ENCODE results near the gene FBXW11.

Gene FBXW11

GRCh38 chr5:171827162-171827561 lies 179.3 kb downstream of the FBXW11 start:
- Histone ChIP-seq H3K9me3 (ENCODE audit: control insufficient read depth in 2 of 2, low read length in 2 of 2) (no peaks in the 10 kb centered on the region), H3K27me3 (ENCODE audit: control insufficient read depth in 2 of 2, insufficient read depth in 2 of 2, low read length in 2 of 2) (no peaks in the 10 kb centered on the region), H3K4me3 (ENCODE audit: low read length in 2 of 2) (no peak overlapping the region), H3K36me3 (ENCODE audit: control insufficient read depth in 2 of 2, insufficient read depth in 2 of 2, low read length in 2 of 2) (no peaks in the 10 kb centered on the region), H3K27ac (ENCODE audit: low read depth in 2 of 2, low read length in 2 of 2) (no peak overlapping the region), H3K4me1 (ENCODE audit: control insufficient read depth in 2 of 2, insufficient read depth in 2 of 2, low read length in 2 of 2) (peaks cover 6 to 8% of the 10 kb centered on the region in 2 donors), H3K9ac (ENCODE audit: low read depth in 1 of 2, low read length in 2 of 2) (no peak overlapping the region)

GRCh38 chr5:171826132-171826531 lies 180.3 kb downstream of the FBXW11 start:
- Histone ChIP-seq H3K9ac (ENCODE audit: low read depth in 1 of 2, low read length in 2 of 2) (no peak overlapping the region), H3K4me3 (ENCODE audit: low read length in 2 of 2) (no peak overlapping the region), H3K27ac (ENCODE audit: low read depth in 2 of 2, low read length in 2 of 2) (no peak overlapping the region), H3K27me3 (ENCODE audit: control insufficient read depth in 2 of 2, insufficient read depth in 2 of 2, low read length in 2 of 2) (no peaks in the 10 kb centered on the region), H3K4me1 (ENCODE audit: control insufficient read depth in 2 of 2, insufficient read depth in 2 of 2, low read length in 2 of 2) (peaks cover 6 to 8% of the 10 kb centered on the region in 2 donors), H3K36me3 (ENCODE audit: control insufficient read depth in 2 of 2, insufficient read depth in 2 of 2, low read length in 2 of 2) (no peaks in the 10 kb centered on the region), H3K9me3 (ENCODE audit: control insufficient read depth in 2 of 2, low read length in 2 of 2) (no peaks in the 10 kb centered on the region)

- H3K4me1 ChIP-seq (ENCODE audit: control insufficient read depth in 2 of 2, insufficient read depth in 2 of 2, low read length in 2 of 2) = peaks cover 6 to 8% of the 10 kb centered on the region in 2 donors
- no peaks in the 10 kb centered on the region for H3K9me3 ChIP-seq (ENCODE audit: control insufficient read depth in 2 of 2, low read length in 2 of 2)
- H3K27me3 ChIP-seq (ENCODE audit: control insufficient read depth in 2 of 2, insufficient read depth in 2 of 2, low read length in 2 of 2) = no peaks in the 10 kb centered on the region
These were observed 181.4 kb downstream of the FBXW11 start for GRCh38 chr5:171825051-171825450.

GRCh38 chr5:171823269-171823668 lies 183.2 kb downstream of the FBXW11 start:
- no peak overlapping the region for H3K9ac ChIP-seq (ENCODE audit: low read depth in 1 of 2, low read length in 2 of 2)
- no peaks in the 10 kb centered on the region for H3K36me3 ChIP-seq (ENCODE audit: control insufficient read depth in 2 of 2, insufficient read depth in 2 of 2, low read length in 2 of 2)
- no peaks in the 10 kb centered on the region for H3K9me3 ChIP-seq (ENCODE audit: control insufficient read depth in 2 of 2, low read length in 2 of 2)
- H3K4me1 ChIP-seq (ENCODE audit: control insufficient read depth in 2 of 2, insufficient read depth in 2 of 2, low read length in 2 of 2) = peaks cover 6 to 8% of the 10 kb centered on the region in 2 donors
- no peak overlapping the region for H3K4me3 ChIP-seq (ENCODE audit: low read length in 2 of 2)
- peak overlapping the region; percentile 32 to 68 for H3K27ac ChIP-seq (ENCODE audit: low read depth in 2 of 2, low read length in 2 of 2)
- no peaks in the 10 kb centered on the region for H3K27me3 ChIP-seq (ENCODE audit: control insufficient read depth in 2 of 2, insufficient read depth in 2 of 2, low read length in 2 of 2)

More at GRCh38 chr5:171825051-171825450, 181.4 kb downstream of the FBXW11 start:
- Histone ChIP-seq H3K36me3 (ENCODE audit: control insufficient read depth in 2 of 2, insufficient read depth in 2 of 2, low read length in 2 of 2) (no peaks in the 10 kb centered on the region), H3K9ac (ENCODE audit: low read depth in 1 of 2, low read length in 2 of 2) (no peak overlapping the region), H3K27ac (ENCODE audit: low read depth in 2 of 2, low read length in 2 of 2) (no peak overlapping the region), H3K4me3 (ENCODE audit: low read length in 2 of 2) (no peak overlapping the region)

- H3K36me3 ChIP-seq (ENCODE audit: control insufficient read depth in 2 of 2, insufficient read depth in 2 of 2, low read length in 2 of 2) = no peaks in the 10 kb centered on the region
- H3K9ac ChIP-seq (ENCODE audit: low read depth in 1 of 2, low read length in 2 of 2) = no peak overlapping the region
- no peak overlapping the region for H3K27ac ChIP-seq (ENCODE audit: low read depth in 2 of 2, low read length in 2 of 2)
- no peaks in the 10 kb centered on the region for H3K27me3 ChIP-seq (ENCODE audit: control insufficient read depth in 2 of 2, insufficient read depth in 2 of 2, low read length in 2 of 2)
- H3K9me3 ChIP-seq (ENCODE audit: control insufficient read depth in 2 of 2, low read length in 2 of 2) = no peaks in the 10 kb centered on the region
- no peak overlapping the region for H3K4me3 ChIP-seq (ENCODE audit: low read length in 2 of 2)
- peaks cover 6 to 8% of the 10 kb centered on the region in 2 donors for H3K4me1 ChIP-seq (ENCODE audit: control insufficient read depth in 2 of 2, insufficient read depth in 2 of 2, low read length in 2 of 2)
These were observed 185.2 kb downstream of the FBXW11 start for GRCh38 chr5:171821286-171821685.

- no peak overlapping the region for H3K27ac ChIP-seq (ENCODE audit: low read depth in 2 of 2, low read length in 2 of 2)
- H3K36me3 ChIP-seq (ENCODE audit: control insufficient read depth in 2 of 2, insufficient read depth in 2 of 2, low read length in 2 of 2) = no peaks in the 10 kb centered on the region
- peaks cover 6 to 8% of the 10 kb centered on the region in 2 donors for H3K4me1 ChIP-seq (ENCODE audit: control insufficient read depth in 2 of 2, insufficient read depth in 2 of 2, low read length in 2 of 2)
- no peaks in the 10 kb centered on the region for H3K27me3 ChIP-seq (ENCODE audit: control insufficient read depth in 2 of 2, insufficient read depth in 2 of 2, low read length in 2 of 2)
- no peak overlapping the region for H3K4me3 ChIP-seq (ENCODE audit: low read length in 2 of 2)
- H3K9ac ChIP-seq (ENCODE audit: low read depth in 1 of 2, low read length in 2 of 2) = no peak overlapping the region
- no peaks in the 10 kb centered on the region for H3K9me3 ChIP-seq (ENCODE audit: control insufficient read depth in 2 of 2, low read length in 2 of 2)
These were observed 185.9 kb downstream of the FBXW11 start for GRCh38 chr5:171820561-171820960.

- H3K4me1 ChIP-seq (ENCODE audit: control insufficient read depth in 2 of 2, insufficient read depth in 2 of 2, low read length in 2 of 2) = no peaks in the 10 kb centered on the region
- no peak overlapping the region for H3K4me3 ChIP-seq (ENCODE audit: low read length in 2 of 2)
- no peaks in the 10 kb centered on the region for H3K27me3 ChIP-seq (ENCODE audit: control insufficient read depth in 2 of 2, insufficient read depth in 2 of 2, low read length in 2 of 2)
- H3K36me3 ChIP-seq (ENCODE audit: control insufficient read depth in 2 of 2, insufficient read depth in 2 of 2, low read length in 2 of 2) = no peaks in the 10 kb centered on the region
- H3K27ac ChIP-seq (ENCODE audit: low read depth in 2 of 2, low read length in 2 of 2) = no peak overlapping the region
- peaks cover 0 to under 1% of the 10 kb centered on the region in 2 donors for H3K9me3 ChIP-seq (ENCODE audit: control insufficient read depth in 2 of 2, low read length in 2 of 2)
- H3K9ac ChIP-seq (ENCODE audit: low read depth in 1 of 2, low read length in 2 of 2) = no peak overlapping the region
These were observed 189.8 kb downstream of the FBXW11 start for GRCh38 chr5:171816666-171817065.

GRCh38 chr5:171813813-171814490 lies 192.5 kb downstream of the FBXW11 start:
- Histone ChIP-seq H3K9me3 (ENCODE audit: control insufficient read depth in 2 of 2, low read length in 2 of 2) (peaks cover 0 to 4% of the 10 kb centered on the region in 2 donors), H3K4me3 (ENCODE audit: low read length in 2 of 2) (no peak overlapping the region), H3K4me1 (ENCODE audit: control insufficient read depth in 2 of 2, insufficient read depth in 2 of 2, low read length in 2 of 2) (no peaks in the 10 kb centered on the region), H3K9ac (ENCODE audit: low read depth in 1 of 2, low read length in 2 of 2) (no peak overlapping the region), H3K27me3 (ENCODE audit: control insufficient read depth in 2 of 2, insufficient read depth in 2 of 2, low read length in 2 of 2) (no peaks in the 10 kb centered on the region), H3K27ac (ENCODE audit: low read depth in 2 of 2, low read length in 2 of 2) (no peak overlapping the region), H3K36me3 (ENCODE audit: control insufficient read depth in 2 of 2, insufficient read depth in 2 of 2, low read length in 2 of 2) (no peaks in the 10 kb centered on the region)

GRCh38 chr5:171813270-171813669 lies 193.2 kb downstream of the FBXW11 start:
- no peaks in the 10 kb centered on the region for H3K36me3 ChIP-seq (ENCODE audit: control insufficient read depth in 2 of 2, insufficient read depth in 2 of 2, low read length in 2 of 2)

More at GRCh38 chr5:171813270-171813669, 193.2 kb downstream of the FBXW11 start:
- Histone ChIP-seq H3K9ac (ENCODE audit: low read depth in 1 of 2, low read length in 2 of 2) (no peak overlapping the region), H3K27ac (ENCODE audit: low read depth in 2 of 2, low read length in 2 of 2) (no peak overlapping the region), H3K27me3 (ENCODE audit: control insufficient read depth in 2 of 2, insufficient read depth in 2 of 2, low read length in 2 of 2) (no peaks in the 10 kb centered on the region), H3K4me1 (ENCODE audit: control insufficient read depth in 2 of 2, insufficient read depth in 2 of 2, low read length in 2 of 2) (no peaks in the 10 kb centered on the region), H3K9me3 (ENCODE audit: control insufficient read depth in 2 of 2, low read length in 2 of 2) (peaks cover 0 to 4% of the 10 kb centered on the region in 2 donors), H3K4me3 (ENCODE audit: low read length in 2 of 2) (no peak overlapping the region)

Measured in mucosa of rectum (tissue), 2 donors.